Measurements from ENCODE around the gene MOV10L1.
"Not testable (repeated sequence)": the region's sequence is repeated elsewhere in the genome, so short reads cannot be mapped to it uniquely, and the experiment has no call there.

Gene MOV10L1

GRCh38 chr22:50160947-50161346, 71.1 kb downstream of the MOV10L1 start:
- DNase-seq (ENCODE audit: low spot score), result no peak

- no peak for DNase-seq (ENCODE audit: low spot score)
These were observed 71.9 kb downstream of the MOV10L1 start for GRCh38 chr22:50161508-50162390.

- no peak for DNase-seq (ENCODE audit: low spot score)
These were observed 72.7 kb downstream of the MOV10L1 start for GRCh38 chr22:50162391-50162956.

- DNase-seq (ENCODE audit: low spot score), result no peak
These were observed 75.8 kb downstream of the MOV10L1 start for GRCh38 chr22:50165436-50166123.

GRCh38 chr22:50167689-50168489, 78.1 kb downstream of the MOV10L1 start:
- no peak for DNase-seq (ENCODE audit: low spot score)

- not testable (repeated sequence) for DNase-seq (ENCODE audit: low spot score)
These were observed 78.8 kb downstream of the MOV10L1 start for GRCh38 chr22:50168490-50169180.

- DNase-seq (ENCODE audit: low spot score), result no peak
These were observed 79.5 kb downstream of the MOV10L1 start for GRCh38 chr22:50169181-50169759.

GRCh38 chr22:50169774-50170341, 80.1 kb downstream of the MOV10L1 start:
- DNase-seq (ENCODE audit: low spot score), result no peak

- no peak for DNase-seq (ENCODE audit: low spot score)
These were observed 80.9 kb downstream of the MOV10L1 start, which contains the start of gene PANX2 for GRCh38 chr22:50170453-50171318. Gene PANX2 (plus strand): TSS chr22:50170731. CDS start chr22:50170731, 0 bp downstream.

- DNase-seq (ENCODE audit: low spot score), result no peak
These were observed 81.6 kb downstream of the MOV10L1 start for GRCh38 chr22:50171319-50171964.

GRCh38 chr22:50171965-50172421, 82.2 kb downstream of the MOV10L1 start:
- DNase-seq (ENCODE audit: low spot score), result no peak

GRCh38 chr22:50173311-50173982, 83.6 kb downstream of the MOV10L1 start:
- no peak for DNase-seq (ENCODE audit: low spot score)

- DNase-seq (ENCODE audit: low spot score), result no peak
These were observed 84.2 kb downstream of the MOV10L1 start for GRCh38 chr22:50173983-50174355.

GRCh38 chr22:50174382-50175190, 84.8 kb downstream of the MOV10L1 start:
- DNase-seq (ENCODE audit: low spot score), result no peak

- DNase-seq (ENCODE audit: low spot score), result no peak
These were observed 85.3 kb downstream of the MOV10L1 start for GRCh38 chr22:50175191-50175461.

GRCh38 chr22:50175921-50176849, 86.4 kb downstream of the MOV10L1 start:
- DNase-seq (ENCODE audit: low spot score), result no peak
